Midbrain (tissue), 1 donor: ENCODE measurements around the gene KCNH5.
A peak's percentile ranks its signal among the peaks of the same experiment; 100 is the strongest.

Source experiments
- DNase-seq: peaks from one replicate; lab custom pipeline; 2025; lab: John Stamatoyannopoulos, UW

The KCNH5 gene

GRCh38 chr14:62674563-62675237 lies 370.6 kb downstream of the KCNH5 start:
- peak; percentile 6 for DNase-seq

- no peak for DNase-seq
These were observed 372.1 kb downstream of the KCNH5 start for GRCh38 chr14:62673014-62673755.

- DNase-seq: no peak
These were observed 374.7 kb downstream of the KCNH5 start for GRCh38 chr14:62670526-62670925.

- DNase-seq: no peak
These were observed 377.8 kb downstream of the KCNH5 start for GRCh38 chr14:62667421-62667914.

GRCh38 chr14:62665286-62665685 lies 380.0 kb downstream of the KCNH5 start:
- DNase-seq: no peak

- no peak for DNase-seq
These were observed 381.8 kb downstream of the KCNH5 start for GRCh38 chr14:62663456-62663821.

GRCh38 chr14:62662811-62663455 lies 382.3 kb downstream of the KCNH5 start:
- DNase-seq: no peak

- DNase-seq: no peak
These were observed 383.4 kb downstream of the KCNH5 start for GRCh38 chr14:62661818-62662217.

- no peak for DNase-seq
These were observed 386.6 kb downstream of the KCNH5 start for GRCh38 chr14:62658631-62659030.

- DNase-seq: no peak
These were observed 387.9 kb downstream of the KCNH5 start for GRCh38 chr14:62657376-62657775.

GRCh38 chr14:62655166-62655565 lies 390.1 kb downstream of the KCNH5 start:
- DNase-seq: no peak

GRCh38 chr14:62654641-62655040 lies 390.6 kb downstream of the KCNH5 start:
- no peak for DNase-seq
